ENCODE data around the gene ACAD9.
"Not testable (repeated sequence)": the region's sequence is repeated elsewhere in the genome, so short reads cannot be mapped to it uniquely, and the experiment has no call there.

ACAD9 gene

GRCh38 chr3:128895843-128896697 is 16.6 kb downstream of the ACAD9 start:
- no peak for DNase-seq (ENCODE audit: low spot score)

- DNase-seq (ENCODE audit: low spot score) = no peak
Measured at GRCh38 chr3:128902426-128902825, 23.0 kb downstream of the ACAD9 start.

- no peak for DNase-seq (ENCODE audit: low spot score)
Measured at GRCh38 chr3:128903501-128903900, 24.1 kb downstream of the ACAD9 start.

GRCh38 chr3:128906031-128906803 is 26.8 kb downstream of the ACAD9 start:
- peak; percentile 49 for DNase-seq (ENCODE audit: low spot score)

GRCh38 chr3:128906804-128907525 is 27.5 kb downstream of the ACAD9 start:
- DNase-seq (ENCODE audit: low spot score) = no peak

- no peak for DNase-seq (ENCODE audit: low spot score)
Measured at GRCh38 chr3:128907706-128908445, 28.5 kb downstream of the ACAD9 start.

GRCh38 chr3:128908951-128909350 is 29.5 kb downstream of the ACAD9 start:
- no peak for DNase-seq (ENCODE audit: low spot score)

- DNase-seq (ENCODE audit: low spot score) = no peak
Measured at GRCh38 chr3:128910006-128910405, 30.6 kb downstream of the ACAD9 start.

GRCh38 chr3:128911911-128912310 is 32.5 kb downstream of the ACAD9 start:
- DNase-seq (ENCODE audit: low spot score) = no peak

GRCh38 chr3:128914966-128915645 is 35.7 kb downstream of the ACAD9 start:
- DNase-seq (ENCODE audit: low spot score) = no peak

GRCh38 chr3:128917291-128917690 is 37.9 kb downstream of the ACAD9 start:
- DNase-seq (ENCODE audit: low spot score) = no peak

- DNase-seq (ENCODE audit: low spot score) = no peak
Measured at GRCh38 chr3:128919988-128920387, 40.6 kb downstream of the ACAD9 start.

- DNase-seq (ENCODE audit: low spot score) = no peak
Measured at GRCh38 chr3:128922804-128923459, 43.5 kb downstream of the ACAD9 start.

GRCh38 chr3:128923576-128923975 is 44.2 kb downstream of the ACAD9 start:
- DNase-seq (ENCODE audit: low spot score) = no peak

GRCh38 chr3:128923986-128924385 is 44.6 kb downstream of the ACAD9 start:
- DNase-seq (ENCODE audit: low spot score) = not testable (repeated sequence)

GRCh38 chr3:128929364-128929763 is 49.9 kb downstream of the ACAD9 start:
- DNase-seq (ENCODE audit: low spot score) = no peak

- no peak for DNase-seq (ENCODE audit: low spot score)
Measured at GRCh38 chr3:128931046-128931445, 51.6 kb downstream of the ACAD9 start.

- no peak for DNase-seq (ENCODE audit: low spot score)
Measured at GRCh38 chr3:128932516-128933212, 53.2 kb downstream of the ACAD9 start.

GRCh38 chr3:128933213-128933921 is 53.9 kb downstream of the ACAD9 start:
- DNase-seq (ENCODE audit: low spot score) = no peak

- DNase-seq (ENCODE audit: low spot score) = no peak
Measured at GRCh38 chr3:128933922-128934253, 54.5 kb downstream of the ACAD9 start.

Measured in left forelimb (tissue), 1 donor.